GM18867 (cell line): Measurements from ENCODE around the gene SLC49A3.
"Not testable (repeated sequence)": the region's sequence is repeated elsewhere in the genome, so short reads cannot be mapped to it uniquely, and the experiment has no call there.

Experiments used
- ATAC-seq: cut with Tn5 transposase; IDR thresholded peaks from one replicate; pipeline ENCODE4 v1.9.1; 2021; ENCODE audit warnings: mild to moderate bottlenecking, moderate library complexity; ENCODE audit not compliant: unreplicated experiment

SLC49A3 gene

DNA sequence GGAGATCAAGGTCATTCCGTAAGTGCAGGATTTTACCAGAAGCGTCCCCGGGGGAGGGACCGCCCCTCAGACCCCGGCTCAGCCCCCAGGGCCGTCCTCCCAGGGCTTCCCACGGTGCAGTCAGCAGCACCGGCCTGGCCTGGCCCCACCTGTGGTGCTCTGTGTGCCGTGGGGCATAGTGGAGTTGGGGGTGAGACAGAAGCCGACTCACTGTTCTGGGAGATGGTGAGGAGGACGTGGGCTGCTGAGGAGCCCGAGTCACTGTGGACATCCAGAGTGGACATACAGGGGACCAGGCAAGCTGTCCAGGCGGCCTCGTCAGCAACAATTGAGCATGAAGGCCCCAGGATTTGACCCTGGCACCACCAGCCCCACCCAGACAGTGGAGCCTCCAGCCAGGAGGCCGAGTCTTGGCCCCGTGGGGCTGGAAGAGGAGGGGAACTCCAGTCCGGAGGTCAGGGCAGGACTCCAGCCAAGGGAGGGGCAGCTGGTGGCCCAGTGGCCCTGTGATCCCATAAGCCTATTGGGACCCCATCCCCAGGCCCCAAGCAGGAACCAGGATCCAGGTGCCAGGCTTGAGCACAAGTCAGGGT is 34.0 kb downstream of the SLC49A3 start:
- no peak for ATAC-seq

DNA sequence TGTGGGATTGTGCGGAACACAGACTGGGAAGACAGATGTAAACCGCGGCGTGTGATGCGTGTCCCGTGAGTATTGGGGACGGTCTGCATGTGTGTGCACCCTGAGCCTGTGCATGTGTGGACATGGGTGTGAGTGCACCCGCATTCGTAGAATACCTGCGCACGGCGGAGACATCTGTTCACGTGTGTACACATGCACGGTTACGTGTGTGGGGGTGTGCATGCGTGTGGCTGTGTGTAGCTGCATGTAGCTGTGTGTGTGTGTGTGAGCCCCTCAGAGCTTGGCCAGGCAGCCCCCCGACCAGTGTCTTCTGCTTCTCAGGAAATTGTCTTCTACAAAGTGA is 34.5 kb downstream of the SLC49A3 start:
- no peak for ATAC-seq

DNA sequence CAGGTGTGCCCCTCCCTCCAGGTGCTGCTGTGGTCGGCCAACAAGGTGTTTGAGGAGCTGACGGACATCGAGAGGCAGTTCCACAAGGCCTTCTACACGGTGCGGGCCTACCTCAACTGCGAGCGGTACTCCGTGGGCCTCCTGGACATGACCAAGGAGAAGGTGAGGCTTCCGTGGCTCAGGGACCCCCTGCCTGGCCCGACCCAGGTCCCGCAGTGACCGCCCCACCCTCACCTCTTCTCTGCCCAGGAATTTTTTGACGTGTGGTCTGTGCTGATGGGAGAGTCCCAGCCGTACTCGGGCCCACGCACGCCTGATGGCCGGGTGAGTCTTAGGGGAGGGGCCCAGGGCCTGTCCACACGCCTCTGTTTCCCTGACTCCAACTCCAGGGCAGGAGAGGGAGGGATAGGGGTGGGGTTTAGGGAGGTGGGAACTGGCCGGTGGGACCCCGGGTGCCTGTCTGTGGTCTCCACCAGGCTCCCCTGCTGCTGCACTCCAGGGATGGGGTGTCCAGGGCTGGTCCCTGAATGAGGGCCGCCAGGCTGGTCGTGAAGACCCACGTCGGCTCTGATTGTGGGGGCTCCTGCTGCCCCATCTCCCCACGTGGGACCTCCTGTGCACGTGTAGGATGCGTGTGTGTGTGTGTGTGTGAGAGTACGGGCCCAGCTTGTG is 35.0 kb downstream of the SLC49A3 start:
- ATAC-seq: no peak

DNA sequence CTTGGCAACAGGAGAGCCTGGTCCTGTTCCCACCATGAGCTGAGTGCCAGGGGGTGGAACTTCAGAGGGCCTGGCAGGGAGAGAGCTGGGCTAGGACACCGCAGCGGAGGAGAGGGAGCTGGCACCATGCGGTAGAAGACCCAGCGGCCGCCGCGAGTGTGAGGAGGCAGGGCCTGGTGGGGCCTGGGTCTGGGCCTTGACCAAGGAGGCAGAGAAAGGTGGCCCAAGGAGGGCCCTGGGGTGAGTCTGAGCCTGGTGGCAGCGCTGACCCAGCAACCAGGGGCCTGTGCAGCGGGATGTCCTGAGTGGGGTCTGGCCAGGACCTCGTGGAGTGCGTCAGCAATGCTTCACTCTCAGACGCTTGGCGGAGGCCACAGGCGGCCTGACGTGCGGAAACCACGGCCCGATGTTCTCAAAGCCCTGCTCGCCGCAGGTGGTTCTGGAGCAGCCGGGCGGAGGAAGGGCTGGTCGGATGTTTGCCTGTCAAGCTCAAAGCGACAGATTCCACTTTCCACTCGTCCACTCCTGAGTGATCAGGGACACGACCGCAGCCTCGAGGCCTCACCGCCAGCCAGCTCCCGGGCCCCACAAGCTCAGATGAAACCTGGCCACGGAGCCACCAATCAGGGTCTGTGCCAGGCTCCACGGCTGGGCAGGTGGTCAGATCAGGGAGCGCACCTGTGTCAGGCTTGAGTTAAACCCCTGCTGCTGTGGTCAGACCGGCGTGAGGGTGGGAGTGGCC is 35.7 kb downstream of the SLC49A3 start:
- ATAC-seq: no peak

DNA sequence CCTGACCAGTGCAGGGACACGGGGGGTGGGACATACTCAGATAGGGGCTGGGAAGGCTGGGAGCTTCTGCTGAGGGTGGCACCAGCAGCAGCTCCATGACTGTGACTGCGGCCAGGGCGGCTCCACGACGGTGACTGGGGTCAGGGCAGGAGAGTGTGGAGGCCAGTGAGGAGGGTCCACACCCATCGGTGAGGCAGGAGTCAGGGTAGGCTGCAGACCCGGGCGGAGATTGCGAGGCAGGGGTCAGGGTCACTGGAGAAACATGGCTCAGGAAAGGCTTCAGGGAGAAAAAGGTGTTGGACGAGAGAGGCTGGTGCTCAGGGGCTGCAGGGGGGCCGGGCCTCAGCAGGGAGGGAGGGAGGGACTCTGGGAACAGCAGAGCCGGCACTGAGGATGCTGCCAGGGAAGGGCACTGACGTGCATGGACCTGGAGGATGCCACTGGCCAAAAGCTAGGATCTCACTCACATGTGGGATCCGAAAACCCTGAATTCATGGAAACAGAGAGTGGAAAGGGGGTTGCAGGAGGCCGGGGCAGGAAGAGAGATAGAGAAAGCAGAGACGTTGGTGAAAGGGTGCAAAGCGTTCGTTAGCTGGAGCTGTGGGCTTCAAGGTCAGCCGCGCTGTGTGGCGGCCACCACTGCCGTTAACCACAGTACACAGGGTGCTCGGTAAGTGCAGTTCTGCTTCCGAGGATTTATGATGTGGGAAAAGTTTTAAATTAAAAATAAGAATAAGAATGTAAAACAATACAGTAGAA is 36.9 kb downstream of the SLC49A3 start:
- ATAC-seq: no peak

DNA sequence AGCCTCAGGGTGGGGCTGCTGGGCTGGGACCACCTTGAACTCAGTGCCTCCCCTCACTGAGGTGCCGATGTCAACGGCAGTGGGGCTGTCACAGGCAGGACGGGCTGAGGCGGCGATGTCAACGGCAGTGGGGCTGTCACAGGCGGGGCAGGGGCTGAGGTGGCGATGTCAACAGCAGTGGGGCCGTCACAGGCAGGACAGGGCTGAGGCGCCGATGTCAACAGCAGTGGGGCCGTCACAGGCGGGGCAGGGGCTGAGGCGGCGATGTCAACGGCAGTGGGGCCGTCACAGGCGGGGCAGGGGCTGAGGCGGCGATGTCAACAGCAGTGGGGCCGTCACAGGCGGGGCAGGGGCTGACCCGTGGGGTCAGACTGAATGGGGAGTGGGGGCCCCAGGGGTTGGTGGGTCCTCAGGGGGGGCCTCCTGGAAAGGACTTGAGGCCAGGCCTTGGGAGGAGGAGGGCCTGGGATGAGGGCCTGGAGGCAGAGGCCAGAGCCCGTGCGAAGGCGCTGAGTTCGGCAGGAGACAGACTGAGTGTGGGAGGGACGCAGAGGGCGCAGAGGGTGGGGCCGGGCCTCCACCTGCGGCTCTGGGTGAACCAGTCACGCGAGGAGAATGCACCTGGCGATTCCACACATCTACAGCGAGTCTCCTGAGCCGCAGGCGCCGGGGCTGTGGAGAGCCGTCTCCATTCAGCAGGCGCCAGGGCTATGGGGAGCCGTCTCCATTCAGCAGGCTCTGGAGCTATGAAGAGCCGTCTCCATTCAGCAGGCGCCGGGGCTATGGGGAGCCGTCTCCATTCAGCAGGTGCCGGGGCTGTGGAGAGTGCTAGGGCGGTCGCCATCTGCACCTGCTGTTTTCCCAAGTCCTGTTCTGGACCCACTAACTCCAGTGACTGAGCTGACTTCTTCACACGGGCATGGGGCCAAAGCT is 37.7 kb downstream of the SLC49A3 start:
- ATAC-seq: no peak

DNA sequence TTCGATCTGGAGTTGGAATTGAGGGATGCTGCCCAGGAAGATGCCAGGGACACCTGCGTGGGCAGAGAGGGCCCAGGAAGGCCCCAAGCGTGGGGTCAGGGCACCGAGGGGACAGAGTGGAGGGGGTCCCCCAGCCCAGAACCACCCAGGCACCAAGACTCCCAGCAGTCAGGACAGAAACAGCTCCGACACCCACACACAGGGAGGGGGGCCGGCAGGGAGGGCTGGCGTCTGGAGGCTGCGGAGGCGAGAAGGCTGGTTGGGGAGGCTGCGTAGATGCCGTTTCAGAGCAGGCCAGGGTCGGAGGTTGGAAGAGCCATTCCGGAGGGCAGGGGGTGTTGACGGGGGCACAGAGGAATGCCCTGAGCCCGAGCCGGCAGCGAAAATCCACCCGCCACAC is 38.5 kb downstream of the SLC49A3 start:
- ATAC-seq: no peak

DNA sequence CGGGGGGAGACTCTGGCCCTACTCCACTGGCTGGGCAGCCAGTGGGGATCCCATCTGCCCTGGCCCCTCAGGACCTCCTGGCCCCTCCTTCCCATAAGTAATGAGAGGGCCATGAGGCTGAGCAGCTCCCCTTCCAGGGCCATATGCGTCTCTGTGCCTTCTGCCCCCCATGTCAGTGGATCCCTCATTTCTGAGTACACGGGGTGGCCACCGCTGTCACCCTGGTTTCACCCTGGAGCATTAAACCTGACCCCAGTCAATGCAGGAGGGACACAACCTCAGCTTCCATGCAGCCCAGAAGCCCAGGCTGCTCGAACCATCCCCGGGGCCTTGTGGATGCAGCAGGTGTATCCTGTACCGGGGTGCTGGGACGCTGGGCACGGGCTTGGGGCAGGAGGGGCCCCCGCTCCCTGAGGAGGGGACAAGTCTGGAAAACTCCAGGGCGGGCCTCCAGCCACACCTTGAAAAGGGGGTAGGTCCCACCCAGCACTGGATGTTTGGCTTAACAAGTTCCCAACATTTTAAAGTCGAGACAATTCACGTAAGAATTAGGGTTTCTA is 39.1 kb downstream of the SLC49A3 start:
- ATAC-seq: no peak

DNA sequence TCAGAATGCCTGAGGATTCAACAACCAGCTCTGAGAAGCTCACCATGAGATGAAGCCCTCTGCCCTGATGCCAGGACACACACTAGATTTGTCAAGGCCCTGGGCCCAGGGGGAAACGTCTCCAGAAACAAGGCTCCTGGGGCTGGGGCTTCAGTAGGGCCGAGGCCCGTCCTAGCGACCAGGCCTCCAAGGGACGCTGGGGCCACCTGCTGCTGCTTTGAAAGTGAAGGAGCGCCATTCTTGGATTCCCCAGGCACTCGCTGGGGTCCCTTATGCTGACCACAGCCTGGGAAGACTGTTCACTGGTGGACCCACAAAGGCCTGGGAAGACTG is 39.7 kb downstream of the SLC49A3 start:
- no peak for ATAC-seq

DNA sequence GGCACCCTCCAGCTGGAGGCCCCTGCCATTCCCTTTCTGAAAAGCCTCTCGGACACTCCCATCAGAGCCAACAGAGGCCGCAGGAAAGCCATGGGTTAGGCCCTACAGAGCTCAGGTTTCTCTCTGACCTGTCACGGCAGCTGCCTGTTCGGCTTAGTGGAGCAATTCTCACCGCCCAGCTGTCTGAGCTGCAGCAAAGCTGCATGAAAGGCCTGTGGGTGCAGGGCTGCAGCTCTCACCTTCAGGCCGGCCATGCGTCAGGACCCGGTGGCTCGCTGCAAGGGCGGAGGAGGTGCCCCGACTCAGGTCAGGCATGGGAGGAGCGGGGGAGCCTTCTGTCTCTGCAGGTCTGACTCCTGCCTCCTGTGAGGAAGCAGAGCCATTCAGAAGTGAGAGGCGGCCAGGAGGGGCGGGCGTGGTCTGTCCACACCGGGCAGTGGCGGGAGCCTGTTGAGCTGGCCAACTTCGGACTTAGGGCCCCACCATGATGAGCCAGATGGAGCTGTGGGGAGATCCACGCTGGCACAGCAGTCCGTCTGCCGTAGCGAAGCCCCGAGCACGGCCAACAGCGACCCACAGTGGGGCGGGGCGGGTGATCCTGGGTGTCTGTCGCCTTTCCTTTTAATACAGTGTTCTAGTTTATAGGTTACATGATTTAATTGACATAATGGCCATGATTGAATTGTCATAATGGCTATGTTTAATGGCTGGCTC is 40.2 kb downstream of the SLC49A3 start:
- no peak for ATAC-seq

DNA sequence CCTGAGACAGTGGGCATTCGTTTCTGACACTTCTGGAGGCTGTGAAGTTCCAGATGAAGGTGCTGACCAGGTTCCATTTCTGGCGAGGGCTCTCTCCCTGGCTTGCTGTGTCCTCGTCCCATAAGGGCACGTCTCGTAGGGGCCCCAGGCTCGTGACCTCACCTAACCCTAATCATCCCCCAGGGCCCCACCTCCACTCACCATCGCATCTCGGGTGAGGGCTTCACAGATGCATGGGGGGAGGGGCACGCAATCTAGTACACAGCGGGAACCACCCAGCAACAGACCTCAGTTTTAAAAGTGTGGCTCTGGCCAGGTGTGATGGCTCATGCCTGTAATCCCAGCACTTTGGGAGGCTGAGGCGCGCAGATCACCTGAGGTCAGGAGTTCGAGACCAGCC is 41.5 kb downstream of the SLC49A3 start:
- no peak for ATAC-seq

DNA sequence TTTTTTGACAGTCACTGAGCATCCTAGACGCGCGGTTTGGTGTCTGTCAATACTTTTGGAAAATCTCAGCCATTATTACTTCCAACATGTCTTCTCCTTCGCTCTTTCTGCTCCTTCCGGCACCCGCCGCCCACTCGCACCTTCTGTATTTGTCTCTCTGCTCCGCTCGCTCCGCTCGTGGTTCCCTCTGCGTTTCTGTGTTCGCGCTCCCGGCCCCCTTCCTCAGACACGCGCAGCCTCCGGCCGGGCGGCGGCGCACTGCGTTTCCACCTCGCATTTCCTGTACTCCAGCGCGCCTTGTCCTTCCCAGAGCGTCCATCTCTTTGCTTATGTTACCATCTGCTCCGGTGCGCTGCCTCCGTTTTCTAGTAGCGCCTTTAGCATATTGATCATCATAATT is 42.5 kb downstream of the SLC49A3 start:
- ATAC-seq: no peak

DNA sequence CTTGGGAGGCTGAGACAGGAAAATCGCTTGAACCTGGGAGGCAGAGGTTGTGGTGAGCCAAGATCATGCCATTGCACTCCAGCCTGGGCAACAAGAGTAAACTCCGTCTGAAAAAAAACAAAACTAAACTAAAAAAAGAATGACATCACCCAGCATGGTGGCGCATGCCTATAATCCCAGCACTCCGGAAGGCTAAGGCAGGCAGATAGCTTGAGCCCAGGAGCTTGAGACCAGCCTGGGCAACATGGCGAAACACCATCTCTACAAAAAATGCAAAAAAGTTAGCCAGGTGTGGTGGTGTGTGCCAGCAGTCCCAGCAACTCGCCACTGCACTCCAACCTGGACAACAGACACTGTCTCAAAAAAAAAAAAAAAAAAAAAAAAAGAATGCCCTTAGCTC is 46.6 kb downstream of the SLC49A3 start:
- not testable (repeated sequence) for ATAC-seq

DNA sequence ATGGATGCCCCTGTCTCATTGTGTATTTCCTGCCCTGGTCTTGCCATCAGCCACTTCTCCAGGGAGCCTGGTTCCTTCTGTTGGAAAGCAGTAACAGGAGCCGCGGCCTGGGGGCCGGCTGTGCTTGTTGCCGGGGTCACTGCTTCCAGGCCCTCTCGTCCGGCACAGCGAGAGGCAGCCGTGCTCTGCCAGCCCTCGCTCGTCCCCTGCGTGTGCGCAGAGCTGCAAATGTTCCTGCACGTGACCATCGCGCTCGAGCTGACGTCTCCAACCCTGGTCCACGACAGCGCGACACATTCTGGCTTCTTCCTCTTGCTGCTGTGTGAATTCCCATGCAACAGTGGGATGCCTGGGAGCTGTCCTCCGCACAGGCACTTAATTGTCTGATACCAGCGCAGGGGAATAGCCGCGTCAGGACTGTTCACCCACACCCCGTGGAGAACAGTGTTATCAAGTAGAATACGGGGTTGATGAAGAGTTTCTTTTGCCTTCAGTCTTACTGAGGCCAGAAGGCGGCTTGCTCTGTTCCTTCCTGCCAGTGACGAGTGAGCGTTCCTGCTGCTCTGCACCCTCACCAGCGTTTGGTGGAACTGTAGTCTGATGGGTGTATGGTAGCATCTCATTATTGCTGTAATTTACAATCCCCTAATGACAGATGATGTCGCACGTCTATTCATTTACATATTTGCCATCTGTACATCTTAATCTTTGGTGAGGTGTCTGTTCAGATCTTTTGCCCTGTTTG is 51.2 kb downstream of the SLC49A3 start:
- no peak for ATAC-seq

DNA sequence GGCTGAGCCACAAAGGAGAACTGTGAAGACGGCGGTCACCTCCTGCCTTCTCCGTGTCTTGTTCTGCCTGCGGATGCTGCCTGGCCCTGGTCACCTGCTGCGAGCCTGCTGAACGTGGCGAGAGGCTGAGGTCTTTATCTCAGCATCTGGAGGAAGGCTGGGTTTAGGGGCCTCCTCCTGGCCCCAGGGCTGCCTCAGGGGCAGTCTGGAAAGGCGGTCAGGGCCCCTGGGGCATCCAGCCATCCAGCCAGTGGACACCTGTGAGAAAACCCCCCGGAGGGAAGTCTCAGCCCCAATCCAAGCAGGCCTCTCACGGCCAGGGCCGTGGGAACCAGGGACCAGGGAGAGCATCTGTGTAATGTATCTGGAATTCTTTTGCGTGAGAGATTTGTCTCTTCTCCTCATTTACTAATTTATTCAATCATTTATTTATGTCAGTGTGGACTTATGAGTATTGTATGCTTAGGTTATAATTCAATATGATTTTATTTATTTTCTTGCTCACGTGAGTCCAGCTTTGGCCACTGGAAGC is 52.3 kb downstream of the SLC49A3 start:
- no peak for ATAC-seq

DNA sequence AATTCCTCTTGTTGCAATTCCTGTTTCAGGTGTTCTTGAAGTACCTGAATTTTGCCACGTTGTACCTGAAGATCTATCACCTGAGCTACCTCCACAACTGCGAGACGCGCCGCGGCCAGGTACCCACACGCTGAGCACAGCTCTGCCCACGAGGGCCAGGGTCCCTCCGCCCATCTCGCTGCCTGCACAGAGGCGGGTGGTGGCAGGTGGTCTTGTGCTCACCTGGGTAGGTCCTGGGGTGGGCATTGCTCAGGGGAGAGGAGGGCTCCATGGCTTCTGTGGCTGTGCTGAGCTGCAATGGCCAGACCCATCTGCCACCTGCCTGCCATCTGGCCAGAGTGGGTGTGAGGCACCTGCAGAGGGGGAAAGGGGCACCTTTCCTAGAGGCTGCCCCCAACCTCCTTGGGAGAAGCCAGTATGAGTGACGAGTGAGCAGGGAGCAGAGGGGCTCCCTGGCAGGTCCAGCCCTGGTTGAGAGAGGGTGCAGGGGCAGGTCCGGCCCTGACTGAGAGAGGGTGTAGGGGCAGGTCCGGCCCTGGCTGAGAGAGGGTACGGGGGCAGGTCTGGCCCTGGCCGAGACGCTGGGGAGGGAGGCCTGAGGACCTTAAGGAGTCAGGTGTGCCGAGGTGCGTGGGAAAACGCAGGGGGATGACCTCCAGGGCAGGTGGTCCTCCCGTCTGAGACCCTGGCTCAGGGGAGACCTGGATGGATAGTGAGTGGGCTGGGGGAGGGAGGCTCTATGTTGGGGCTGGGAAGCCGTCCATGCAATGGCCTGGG is 52.9 kb downstream of the SLC49A3 start:
- ATAC-seq: no peak

DNA sequence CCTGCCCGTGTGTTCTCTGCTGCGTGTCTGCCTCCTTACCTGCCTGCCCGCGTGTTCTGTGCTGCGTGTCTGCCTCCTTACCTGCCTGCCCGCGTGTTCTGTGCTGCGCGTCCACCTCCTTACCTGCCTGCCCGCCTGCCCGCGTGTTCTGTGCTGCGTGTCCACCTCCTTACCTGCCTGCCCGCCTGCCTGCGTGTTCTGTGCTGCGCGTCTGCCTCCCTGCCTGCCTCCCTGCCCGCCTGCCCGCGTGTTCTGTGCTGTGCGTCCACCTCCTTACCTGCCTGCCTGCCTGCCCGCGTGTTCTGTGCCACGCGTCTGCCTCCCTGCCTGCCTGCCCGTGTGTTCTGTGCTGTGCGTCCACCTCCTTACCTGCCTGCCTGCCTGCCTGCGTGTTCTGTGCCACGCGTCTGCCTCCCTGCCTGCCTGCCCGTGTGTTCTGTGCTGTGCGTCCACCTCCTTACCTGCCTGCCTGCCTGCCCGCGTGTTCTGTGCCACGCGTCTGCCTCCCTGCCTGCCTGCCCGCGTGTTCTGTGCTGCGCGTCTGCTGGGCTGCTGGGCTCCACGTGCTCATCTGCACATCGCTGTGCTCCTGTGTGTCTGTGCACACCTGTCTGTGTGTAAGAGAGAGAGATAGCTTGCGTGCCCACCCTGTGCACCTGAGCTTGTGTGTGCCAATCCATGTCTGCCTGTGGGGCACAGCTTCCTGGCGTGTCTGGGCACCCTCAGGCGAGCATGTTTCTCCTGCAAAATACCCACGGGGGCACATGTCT is 53.7 kb downstream of the SLC49A3 start:
- ATAC-seq: not testable (repeated sequence)
